ENCODE data around the gene PRSS23.
"Not testable (repeated sequence)": the region's sequence is repeated elsewhere in the genome, so short reads cannot be mapped to it uniquely, and the experiment has no call there.

PRSS23 gene

GRCh38 chr11:86800076-86800959 lies at the start of gene PRSS23:
Gene PRSS23 (plus strand): TSS chr11:86800542. CDS start chr11:86807644, 7,102 bp downstream.
- no peak for DNase-seq

GRCh38 chr11:86753459-86753858 lies 46.9 kb upstream of the PRSS23 start:
- no peak for DNase-seq

GRCh38 chr11:86755146-86755545 lies 45.2 kb upstream of the PRSS23 start:
- DNase-seq, result no peak

GRCh38 chr11:86758171-86758570 lies 42.2 kb upstream of the PRSS23 start:
- DNase-seq, result no peak

- no peak for DNase-seq
Measured at GRCh38 chr11:86760577-86760976, 39.8 kb upstream of the PRSS23 start.

GRCh38 chr11:86761978-86762377 lies 38.4 kb upstream of the PRSS23 start:
- no peak for DNase-seq

GRCh38 chr11:86765203-86765602 lies 35.1 kb upstream of the PRSS23 start:
- DNase-seq, result no peak

- no peak for DNase-seq
Measured at GRCh38 chr11:86765878-86766277, 34.5 kb upstream of the PRSS23 start.

GRCh38 chr11:86769219-86769618 lies 31.1 kb upstream of the PRSS23 start:
- DNase-seq, result no peak

- not testable (repeated sequence) for DNase-seq
Measured at GRCh38 chr11:86770473-86771027, 29.8 kb upstream of the PRSS23 start.

- DNase-seq, result no peak
Measured at GRCh38 chr11:86772999-86773398, 27.3 kb upstream of the PRSS23 start.

GRCh38 chr11:86773513-86774252 lies 26.7 kb upstream of the PRSS23 start:
- no peak for DNase-seq

- no peak for DNase-seq
Measured at GRCh38 chr11:86774417-86774816, 25.9 kb upstream of the PRSS23 start.

GRCh38 chr11:86775361-86775760 lies 25.0 kb upstream of the PRSS23 start:
- no peak for DNase-seq

- DNase-seq, result no peak
Measured at GRCh38 chr11:86781546-86781945, 18.8 kb upstream of the PRSS23 start.

- DNase-seq, result no peak
Measured at GRCh38 chr11:86782742-86783141, 17.6 kb upstream of the PRSS23 start.

GRCh38 chr11:86783661-86784060 lies 16.7 kb upstream of the PRSS23 start:
- no peak for DNase-seq

- no peak for DNase-seq
Measured at GRCh38 chr11:86784241-86784681, 16.1 kb upstream of the PRSS23 start.

- DNase-seq, result no peak
Measured at GRCh38 chr11:86785576-86785975, 14.8 kb upstream of the PRSS23 start.

GRCh38 chr11:86787018-86787536 lies 13.3 kb upstream of the PRSS23 start:
- no peak for DNase-seq

- no peak for DNase-seq
Measured at GRCh38 chr11:86787656-86788055, 12.7 kb upstream of the PRSS23 start.

GRCh38 chr11:86790195-86790725 lies 10.1 kb upstream of the PRSS23 start:
- no peak for DNase-seq

All from activated CD4-positive, alpha-beta T cell treated with anti-CD3 and anti-CD28 coated beads for 4 hours (primary cell).